CD4-positive, alpha-beta T cell treated with Interleukin-2 at 100 ng/mL for 4 hours (primary cell): Measurements from ENCODE around the gene PROX1.

Experiments
- DNase-seq: peaks from one replicate; pipeline ENCODE4 v3.0.0-alpha.2; 2020; ENCODE audit warnings: low spot score

The PROX1 gene

GRCh38 chr1:213999732-214000131 lies 12.0 kb downstream of the PROX1 start:
- DNase-seq, result no peak

DNA sequence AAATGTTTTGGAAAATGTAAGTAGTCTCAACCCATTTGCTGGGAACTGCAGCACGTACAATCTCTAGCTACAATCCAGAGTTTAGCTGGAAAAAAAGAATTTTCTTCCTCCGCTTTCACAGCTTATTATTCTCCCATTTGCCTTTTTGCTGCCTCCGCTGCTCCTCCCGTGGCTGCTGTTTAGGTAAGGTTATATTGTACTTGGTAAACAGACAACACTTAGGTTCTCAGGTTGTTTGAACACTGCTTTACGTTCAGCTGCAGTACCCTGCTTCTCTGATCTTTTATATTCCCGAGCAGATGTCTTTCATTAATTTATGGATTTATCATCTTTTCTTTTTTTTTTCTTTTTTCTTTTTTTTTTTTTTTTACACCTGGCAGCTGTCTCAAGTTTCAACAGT lies 14.3 kb downstream of the PROX1 start:
- DNase-seq, result no peak

- no peak for DNase-seq
Measured at GRCh38 chr1:214002472-214002871, 14.7 kb downstream of the PROX1 start.

GRCh38 chr1:214003233-214003632 lies 15.5 kb downstream of the PROX1 start:
- no peak for DNase-seq

DNA sequence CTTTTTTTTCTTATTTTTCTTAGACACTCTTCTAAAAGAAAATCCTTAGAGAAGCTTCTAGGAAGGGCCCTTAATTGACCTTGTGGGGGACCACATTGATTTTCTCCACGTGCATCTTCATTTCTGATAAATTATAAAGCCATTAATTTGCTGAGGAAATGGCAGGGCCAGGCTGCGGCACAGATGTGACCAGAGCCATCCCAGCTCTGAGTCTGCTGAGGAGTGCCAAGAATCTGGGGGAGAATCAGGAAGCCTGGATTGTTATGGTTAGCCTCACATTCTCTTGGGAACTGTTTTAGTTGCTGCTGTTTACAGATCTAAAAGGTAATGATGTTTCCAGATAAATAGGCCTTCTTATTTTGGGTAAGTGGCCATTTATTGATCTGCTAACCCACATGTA lies 16.2 kb downstream of the PROX1 start:
- no peak for DNase-seq

DNA sequence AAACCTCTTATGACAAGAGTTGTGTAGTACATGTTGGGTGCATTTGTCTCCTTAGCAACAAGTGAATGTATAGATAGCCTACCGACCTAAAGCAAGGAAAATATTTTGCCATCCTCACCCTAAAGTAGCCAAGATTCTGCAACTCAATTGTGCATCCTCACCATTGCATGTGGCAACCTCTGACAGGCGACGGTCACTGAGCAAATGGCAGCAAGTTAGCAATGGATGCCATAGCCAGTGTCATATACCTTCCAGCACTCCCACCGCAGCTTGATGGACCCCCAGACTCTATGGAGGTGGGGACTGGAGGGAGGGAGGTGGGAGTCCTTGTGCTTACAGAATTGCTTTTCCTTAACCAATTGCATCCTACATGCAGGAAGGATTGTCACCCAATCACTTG lies 17.0 kb downstream of the PROX1 start:
- DNase-seq, result no peak

GRCh38 chr1:214005708-214006107 lies 17.9 kb downstream of the PROX1 start:
- no peak for DNase-seq

DNA sequence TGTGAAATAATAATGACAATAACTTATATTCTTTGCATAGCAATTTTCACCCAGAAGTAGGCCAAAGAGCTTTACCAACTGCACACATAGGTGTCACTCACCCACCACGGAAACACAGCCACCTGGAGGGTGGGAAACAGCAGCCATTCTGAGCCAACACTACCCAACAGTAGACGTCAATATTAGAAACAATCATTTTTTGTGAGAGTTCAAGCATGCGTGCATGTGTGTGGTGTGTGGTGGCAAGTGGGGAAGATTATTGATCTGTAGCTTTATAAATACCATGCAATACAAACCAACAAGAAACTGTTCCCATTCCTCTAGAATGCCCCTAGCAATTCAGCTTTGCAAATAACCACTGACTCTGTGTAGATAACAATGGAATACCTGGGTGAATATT lies 19.1 kb downstream of the PROX1 start:
- DNase-seq, result no peak

DNA sequence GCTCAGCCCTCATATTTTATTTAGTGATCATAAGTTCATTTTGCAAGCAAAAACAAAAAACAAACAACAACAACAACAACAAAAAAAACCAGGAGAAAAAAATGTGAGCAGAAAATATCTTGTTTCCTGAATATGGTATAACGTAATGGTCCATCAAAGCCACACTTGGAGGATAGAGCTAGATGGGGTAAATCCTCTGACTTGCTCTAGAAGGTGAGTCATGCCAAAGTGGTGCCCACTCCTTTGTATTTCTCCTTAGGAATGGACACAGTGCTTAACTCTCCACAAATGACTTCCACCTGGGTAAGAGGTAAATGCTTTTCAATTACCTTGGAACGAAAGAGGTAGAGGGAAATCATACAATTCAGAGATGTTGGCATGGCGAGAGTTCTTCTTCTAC lies 20.6 kb downstream of the PROX1 start:
- no peak for DNase-seq

GRCh38 chr1:214008791-214009422 lies 21.1 kb downstream of the PROX1 start:
- no peak for DNase-seq

- no peak for DNase-seq
Measured at GRCh38 chr1:214009423-214010196, 21.8 kb downstream of the PROX1 start.

DNA sequence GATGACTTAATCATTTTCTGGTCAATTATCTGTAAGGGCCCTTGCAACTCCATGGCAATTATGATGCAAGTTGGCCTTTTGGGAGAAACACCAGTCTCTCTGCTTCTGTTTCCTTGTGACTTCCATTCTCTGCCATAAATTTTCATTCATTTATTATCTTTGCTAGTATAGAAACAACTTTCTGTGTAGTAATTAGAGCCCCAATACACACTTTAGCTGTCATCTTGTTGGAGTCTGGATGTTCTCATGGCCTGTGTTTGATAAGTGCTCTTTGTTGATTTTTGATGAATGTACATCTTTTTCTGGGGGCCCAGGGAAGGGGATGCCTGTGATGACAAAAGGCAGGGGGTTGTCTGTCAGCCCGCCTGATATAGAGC lies 22.4 kb downstream of the PROX1 start:
- no peak for DNase-seq

- DNase-seq, result no peak
Measured at GRCh38 chr1:214010717-214011116, 22.9 kb downstream of the PROX1 start.

DNA sequence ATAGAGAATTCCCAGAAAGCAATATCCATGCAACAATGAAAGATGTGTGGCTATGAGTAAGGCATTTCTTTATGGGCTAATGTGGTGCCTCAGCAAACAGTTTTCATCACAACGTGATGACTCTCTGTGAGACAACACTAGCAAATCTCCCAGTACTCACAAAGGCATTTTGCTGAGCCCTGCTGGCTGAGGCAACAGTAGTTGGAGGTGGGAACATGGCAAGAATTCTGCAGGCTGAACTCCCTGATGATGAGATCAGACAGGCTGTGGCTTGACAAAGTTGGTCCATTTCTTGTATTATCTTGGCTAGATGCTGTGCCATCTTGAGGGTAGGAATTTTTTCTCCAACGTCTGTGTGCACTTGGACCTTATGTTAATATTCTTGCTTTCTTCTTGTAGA lies 24.6 kb downstream of the PROX1 start:
- DNase-seq, result no peak

DNA sequence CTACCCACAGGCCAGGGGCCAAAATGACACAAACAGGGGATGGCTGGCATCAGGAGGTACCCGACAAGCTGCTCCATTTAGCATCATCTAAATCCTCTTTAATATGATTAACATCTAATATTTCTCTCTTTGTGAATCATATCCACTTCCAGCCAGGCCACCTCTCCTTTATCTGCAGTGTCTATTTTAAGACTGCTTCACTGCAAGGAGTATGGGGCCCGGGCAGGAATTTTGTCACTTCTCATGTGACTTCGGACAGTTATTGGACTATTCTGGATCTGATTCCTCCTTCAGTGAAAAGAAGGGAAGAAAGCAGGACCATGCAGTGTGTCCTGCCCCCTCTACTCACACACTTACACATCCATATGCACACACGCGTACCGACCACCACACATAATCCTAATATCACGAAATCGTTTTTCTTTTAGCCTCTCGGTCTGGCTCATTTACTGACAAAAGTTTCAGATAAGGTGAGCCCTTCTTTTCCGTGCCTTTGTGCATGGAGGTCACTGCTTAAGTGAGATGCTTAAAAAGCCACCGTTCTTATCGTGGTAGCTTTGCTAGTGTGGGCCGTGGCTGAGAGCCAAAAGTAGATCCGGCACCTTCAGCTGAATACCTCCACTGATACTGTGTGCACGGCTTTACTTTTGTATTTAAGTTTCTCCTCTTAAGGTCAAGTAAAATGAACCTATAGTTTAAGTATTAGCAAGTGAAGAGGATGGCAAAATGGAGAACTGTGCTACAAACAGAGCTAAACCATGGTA lies 26.0 kb downstream of the PROX1 start:
- no peak for DNase-seq

- DNase-seq, result no peak
Measured at GRCh38 chr1:214014730-214015129, 27.0 kb downstream of the PROX1 start.

DNA sequence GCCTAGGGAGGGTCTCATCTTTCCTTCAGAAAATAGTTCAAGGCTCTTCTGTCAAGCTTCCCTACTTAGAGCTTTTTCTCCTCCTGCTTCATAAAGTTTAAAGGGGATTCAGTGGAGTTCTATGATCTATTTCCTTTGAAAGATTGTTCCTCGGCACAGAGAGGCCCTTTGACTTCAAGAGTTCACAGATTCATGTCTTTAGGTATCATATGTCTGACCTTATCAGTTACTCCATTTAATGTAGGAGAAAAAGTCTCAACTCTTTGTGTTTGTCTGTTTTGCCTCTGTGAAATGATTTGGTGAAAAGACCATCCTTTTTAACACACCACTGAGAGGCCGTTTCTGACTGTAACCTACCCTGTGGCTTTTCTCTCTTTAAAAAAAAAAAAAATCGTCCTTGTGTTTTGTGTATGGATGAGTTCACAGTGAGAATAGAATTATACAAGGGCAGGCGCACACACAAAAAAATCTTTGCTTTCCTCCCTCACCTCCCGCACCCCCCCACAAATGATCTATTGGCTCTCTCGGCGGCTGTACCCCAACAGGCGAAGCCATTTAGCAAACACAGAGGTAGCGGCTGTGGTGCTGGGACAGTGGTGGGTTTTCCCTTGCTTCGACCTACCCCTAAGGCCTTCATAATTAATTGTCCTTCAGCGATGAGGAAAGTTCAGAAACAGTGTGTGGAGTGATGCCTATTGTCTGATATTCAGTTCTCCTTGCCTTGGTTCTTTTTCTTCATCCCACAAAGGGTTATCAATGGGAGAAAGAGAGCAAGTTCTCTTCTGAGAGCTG lies 29.6 kb downstream of the PROX1 start:
- DNase-seq, result no peak

DNA sequence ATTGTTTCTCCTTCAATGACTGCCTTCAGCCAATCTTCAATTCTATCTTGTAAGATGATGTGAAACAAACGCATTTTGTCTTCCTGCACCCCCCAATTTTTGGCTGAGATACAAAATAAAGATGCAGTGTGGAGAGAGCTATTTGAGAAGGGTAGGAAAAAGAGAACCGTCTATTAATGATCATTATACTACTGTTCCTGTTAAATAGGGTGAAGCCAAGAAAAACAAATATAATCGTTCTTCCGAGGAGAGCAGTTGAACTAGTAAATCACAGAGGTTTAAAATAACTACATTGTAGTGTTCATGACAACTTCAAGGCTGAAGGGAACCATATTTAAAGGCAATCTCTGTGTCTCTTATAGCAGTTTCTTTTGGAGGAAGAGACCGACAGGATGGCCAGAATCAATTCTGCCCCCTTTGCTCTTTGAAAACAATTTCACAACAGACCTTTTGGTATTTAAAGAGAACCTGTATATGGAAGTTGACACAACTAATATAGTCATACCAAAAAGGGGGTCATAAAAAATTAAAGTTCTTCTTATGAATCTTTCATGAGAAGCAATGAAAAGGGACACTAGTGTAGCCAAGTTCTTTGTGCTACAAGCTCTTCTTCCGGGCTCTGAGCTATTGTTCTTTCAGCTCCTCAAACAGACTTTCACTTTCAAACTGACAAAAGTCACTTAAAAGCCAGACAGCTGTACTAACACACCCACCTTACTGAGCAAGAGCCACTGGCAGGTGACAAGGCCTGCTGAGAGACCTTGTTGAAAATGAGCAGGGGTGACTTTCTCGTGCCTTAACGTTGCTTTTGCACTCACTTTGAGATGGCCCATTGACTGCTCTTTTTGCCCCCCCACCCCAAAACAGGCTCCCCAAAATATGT lies 30.9 kb downstream of the PROX1 start:
- DNase-seq, result no peak

GRCh38 chr1:214019499-214019898 lies 31.7 kb downstream of the PROX1 start:
- DNase-seq, result no peak

GRCh38 chr1:214021321-214021720 lies 33.5 kb downstream of the PROX1 start:
- no peak for DNase-seq

DNA sequence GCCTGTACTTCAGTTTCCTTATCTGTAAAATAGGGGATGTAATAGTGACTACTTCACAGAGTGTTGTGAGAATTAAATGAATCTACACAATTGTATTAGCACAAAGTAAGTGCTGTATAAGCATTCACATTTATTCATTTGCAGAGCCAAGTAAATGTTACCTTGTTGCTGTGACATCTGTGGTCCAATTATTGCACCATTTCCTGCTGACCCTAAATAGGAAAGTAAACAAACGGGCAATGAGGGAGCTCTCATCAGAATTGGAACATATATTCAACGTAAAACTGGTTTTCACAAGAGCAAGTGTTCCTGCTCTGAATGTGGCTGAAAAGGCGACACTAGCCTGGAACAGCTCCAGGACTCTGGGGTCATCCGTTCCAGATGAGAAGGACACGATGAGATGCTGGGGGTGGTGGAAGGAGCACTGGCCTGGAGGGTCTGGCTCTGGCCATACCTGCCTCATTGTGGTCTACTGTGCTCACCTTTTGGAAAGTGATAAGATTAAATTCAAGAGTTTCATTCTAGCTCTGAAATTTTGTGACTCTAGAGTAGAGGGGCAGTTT lies 34.5 kb downstream of the PROX1 start:
- no peak for DNase-seq
